Esophagus muscularis mucosa (tissue), 4 donors: Measurements from ENCODE around the gene KRTAP5-8. TPM values are rescaled to one million over a fixed set of nuclear protein-coding genes. Genes with fewer than 3 reads are reported as not detected.
"Not testable (repeated sequence)": the region's sequence is repeated elsewhere in the genome, so short reads cannot be mapped to it uniquely, and the experiment has no call there.

ENCODE experiments used
- DNase-seq: peaks from one replicate; pipeline ENCODE4 v3.0.0-alpha.2; 2017; ENCODE audit errors: extremely low spot score
- H3K27ac ChIP-seq, 4 donors: fragments of 200-600 bp; sonication (generic); replicated peaks in 1 of 4; 1 replicate in 3 of 4; 2 replicates in 1 of 4; pipeline ENCODE4 v1.5.1; 2016 to 2019; ENCODE audit warnings: mild to moderate bottlenecking in 1 of 4
- H3K27me3 ChIP-seq, 4 donors: fragments of 200-600 bp; sonication (generic); one replicate each; pipeline versions ENCODE4 v1.5.1 to v1.6.0; 2016 to 2019
- H3K36me3 ChIP-seq, 4 donors: fragments of 200-600 bp; sonication (generic); one replicate each; pipeline ENCODE4 v1.5.1; 2016 to 2019
- H3K4me1 ChIP-seq, 4 donors: fragments of 200-600 bp; sonication (generic); one replicate each; pipeline ENCODE4 v1.5.1; 2016 to 2019
- H3K4me3 ChIP-seq, 4 donors: fragments of 200-600 bp; sonication (generic); 1 replicate in 2 of 4; 2 replicates in 2 of 4; pipeline ENCODE4 v1.5.1; 2016 to 2019; ENCODE audit warnings: mild to moderate bottlenecking in 4 of 4, moderate library complexity in 1 of 4
- H3K9me3 ChIP-seq, 4 donors: fragments of 200-600 bp; sonication (generic); 1 replicate in 3 of 4; 2 replicates in 1 of 4; pipeline ENCODE4 v1.5.1; 2016 to 2019
- CTCF ChIP-seq, 3 experiments: fragments of 200-600 bp in 2 of 3; fragments of 450-650 bp in 1 of 3; sonication (generic) in 2 of 3; IDR thresholded peaks; one replicate each; pipeline ENCODE4 v1.5.1; 2017 to 2019; ENCODE audit warnings: antibody characterized with exemption in 3 of 3, mild to moderate bottlenecking in 2 of 3, moderate library complexity in 1 of 3
- EP300 ChIP-seq: sonication (generic); formaldehyde crosslinking; IDR thresholded peaks from one replicate; pipeline ENCODE4 v1.6.1; 2017; ENCODE audit warnings: antibody characterized with exemption
- POLR2A ChIP-seq: fragments of 450-650 bp; IDR thresholded peaks from one replicate; pipeline ENCODE4 v1.6.1; 2017; ENCODE audit warnings: antibody characterized with exemption, moderate library complexity, mild to moderate bottlenecking, low read depth
- POLR2AphosphoS5 ChIP-seq, 2 donors: sonication (generic); formaldehyde crosslinking; IDR thresholded peaks; one replicate each; pipeline ENCODE4 v1.6.1; 2017; ENCODE audit warnings: antibody characterized with exemption in 2 of 2
- WGBS: methylation state at CpG from one replicate; pipeline ENCODE4 v1.1.5; 2018; 5-methylcytosine and 5-hydroxymethylcytosine counted together
- intact Hi-C: fragments of 100-400 bp; cut with DNase I; formaldehyde crosslinking; loops from one replicate; pipeline ENCODE4 v1.15.1; 2023
- total RNA-seq, 4 donors: library from RNA; depleted of rRNA; stranded (reverse); fragments of >200 nt; gene quantifications; one replicate each; pipeline versions ENCODE4 v1.1.0 to v1.2.1, GENCODE V29; 2016

The KRTAP5-8 gene
- total RNA-seq, 4 donors from 2014 or later, result not detected

DNA sequence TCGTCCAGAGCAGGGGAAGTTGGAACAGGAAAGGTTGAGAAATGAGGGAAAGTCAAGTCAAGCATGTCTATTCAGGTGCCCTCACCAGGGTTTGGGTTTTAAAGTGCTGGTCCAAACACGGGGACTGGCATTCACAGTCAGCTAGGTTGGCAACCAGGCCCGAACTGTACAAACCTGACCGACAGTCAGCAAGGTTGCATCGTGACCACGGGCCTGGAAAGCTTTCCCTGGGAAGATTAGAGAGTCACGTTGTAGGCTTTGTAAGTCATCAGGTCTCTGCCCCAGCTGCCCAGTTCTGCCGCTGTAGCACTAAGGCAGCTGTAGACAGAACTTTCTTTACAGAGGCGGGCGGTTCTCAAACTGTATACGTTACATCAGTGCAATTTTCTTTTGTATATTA is 35.0 kb downstream of the KRTAP5-8 start:
- intact Hi-C loops, result no loop called here
- no peak overlapping the region for H3K27ac ChIP-seq
- H3K27me3 ChIP-seq, result peaks cover 0 to 4% (median 0%) of the 10 kb centered on the region in 4 donors
- DNase-seq, result no peak
- no peaks in the 10 kb centered on the region for H3K4me1 ChIP-seq
- no peak for TF ChIP-seq CTCF (IDR thresholded peaks at IDR 0.05)
- no peak for TF ChIP-seq POLR2A
- no peaks in the 10 kb centered on the region for H3K9me3 ChIP-seq
- H3K36me3 ChIP-seq, result no peaks in the 10 kb centered on the region
- WGBS, result 65% methylated on average over 11 of the region's 11 CpGs
- no peak overlapping the region for H3K4me3 ChIP-seq

DNA sequence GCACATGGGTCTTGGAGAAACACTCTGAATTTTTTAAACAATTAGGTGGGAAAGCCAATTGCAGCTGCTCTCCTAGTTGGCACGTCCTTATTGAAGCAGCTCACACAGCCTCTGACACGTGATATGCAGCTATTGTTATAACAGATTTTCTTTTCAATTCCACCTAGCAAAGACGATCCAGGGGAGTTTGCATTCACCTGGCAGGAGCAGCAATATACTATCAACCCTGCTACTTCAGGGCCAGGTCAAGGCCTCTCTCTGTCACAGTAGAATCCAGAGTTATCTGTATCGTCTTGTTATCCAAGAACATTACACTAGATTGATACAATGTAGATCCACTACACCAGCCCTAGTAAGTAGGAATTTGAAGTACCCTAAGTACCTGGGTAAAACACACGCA is 36.6 kb downstream of the KRTAP5-8 start:
- WGBS, result 74% methylated on average over 5 of the region's 5 CpGs
- Histone ChIP-seq H3K36me3 (no peaks in the 10 kb centered on the region), H3K9me3 (no peaks in the 10 kb centered on the region), H3K4me1 (peaks cover 0 to under 1% (median under 1%) of the 10 kb centered on the region in 4 donors), H3K27ac (no peak overlapping the region), H3K27me3 (peaks cover 0 to 12% (median 0%) of the 10 kb centered on the region in 4 donors), H3K4me3 (no peak overlapping the region)
- TF ChIP-seq CTCF (IDR thresholded peaks at IDR 0.05) (no peak), POLR2A (no peak), EP300 (no peak), POLR2AphosphoS5 (IDR thresholded peaks at IDR 0.05) (no peak)
- intact Hi-C loops, result no loop called here
- no peak for DNase-seq

- Histone ChIP-seq H3K36me3 (no peaks in the 10 kb centered on the region), H3K4me1 (peaks cover 0 to 10% (median 5%) of the 10 kb centered on the region in 4 donors), H3K9me3 (no peaks in the 10 kb centered on the region), H3K27me3 (peaks cover 0 to 17% (median 0%) of the 10 kb centered on the region in 4 donors), H3K27ac (no peak overlapping the region), H3K4me3 (no peak overlapping the region)
- no peak for TF ChIP-seq CTCF (IDR thresholded peaks at IDR 0.05)
- TF ChIP-seq POLR2AphosphoS5 (IDR thresholded peaks at IDR 0.05), result no peak
- no peak for TF ChIP-seq EP300
- no peak for TF ChIP-seq POLR2A
- DNase-seq, result no peak
- 83% methylated on average over 4 of the region's 4 CpGs for WGBS
- intact Hi-C loops, result no loop called here
Measured at GRCh38 chr11:71575723-71576424, 38.0 kb downstream of the KRTAP5-8 start.

- 87% methylated on average over 20 of the region's 41 CpGs for WGBS
- H3K4me3 ChIP-seq, H3K36me3 ChIP-seq, H3K4me1 ChIP-seq, intact Hi-C loops, H3K27ac ChIP-seq, H3K9me3 ChIP-seq, DNase-seq: not testable (repeated sequence)
- H3K27me3 ChIP-seq, result peaks cover 0 to 22% (median 0%) of the 10 kb centered on the region in 4 donors
Measured at GRCh38 chr11:71576688-71577465, 39.1 kb downstream of the KRTAP5-8 start.

- Histone ChIP-seq H3K9me3 (no peaks in the 10 kb centered on the region), H3K27ac (no peak overlapping the region), H3K36me3 (no peaks in the 10 kb centered on the region), H3K27me3 (peaks cover 0 to 29% (median 0%) of the 10 kb centered on the region in 4 donors), H3K4me3 (no peak overlapping the region), H3K4me1 (peaks cover 0 to 10% (median 5%) of the 10 kb centered on the region in 4 donors)
- DNase-seq, result no peak
- WGBS, result 89% methylated on average over 7 of the region's 7 CpGs
- TF ChIP-seq POLR2A (no peak), CTCF (IDR thresholded peaks at IDR 0.05) (no peak), POLR2AphosphoS5 (IDR thresholded peaks at IDR 0.05) (no peak), EP300 (no peak)
- intact Hi-C loops, result no loop called here
Measured at GRCh38 chr11:71577469-71578004, 39.7 kb downstream of the KRTAP5-8 start.

- WGBS, result 57% methylated on average over 6 of the region's 7 CpGs
Measured at GRCh38 chr11:71579513-71579912, 41.7 kb downstream of the KRTAP5-8 start.

More at GRCh38 chr11:71579513-71579912, 41.7 kb downstream of the KRTAP5-8 start:
- H3K27ac ChIP-seq, intact Hi-C loops, H3K36me3 ChIP-seq, H3K4me1 ChIP-seq, H3K9me3 ChIP-seq, H3K4me3 ChIP-seq, DNase-seq: not testable (repeated sequence)
- H3K27me3 ChIP-seq, result peaks cover 0 to 42% (median 0%) of the 10 kb centered on the region in 4 donors
